Spleen (tissue), 7 donors: Measurements from ENCODE around the gene PLEKHA1.

ENCODE experiments used
- POLR2A ChIP-seq, 3 donors: fragments of 450-650 bp; IDR thresholded peaks; one replicate each; pipeline ENCODE4 v1.5.1; 2017; ENCODE audit warnings: antibody characterized with exemption in 3 of 3, mild to moderate bottlenecking in 1 of 3
- POLR2AphosphoS5 ChIP-seq, 3 donors: sonication (generic); formaldehyde crosslinking; IDR thresholded peaks; one replicate each; pipeline ENCODE4 v1.5.1; 2017; ENCODE audit warnings: antibody characterized with exemption in 3 of 3
- TF ChIP-seq, protein P1 (sequence below), 11 experiments: fragments of 200-600 bp in 7 of 11; fragments of 450-650 bp in 4 of 11; sonication (generic) in 4 of 11; IDR thresholded peaks in 8 of 11; conservative IDR thresholded peaks in 3 of 11; 1 replicate in 7 of 11; 2 replicates in 4 of 11; pipeline versions ENCODE4 v1.4.0 to v1.8.0; 2016 to 2021; ENCODE audit warnings: antibody characterized with exemption in 11 of 11, inconsistent platforms in 4 of 11, mild to moderate bottlenecking in 1 of 11
- donor health status: DM: no; HTN: no; CAD: no; lungs with moderate emphysema.
- donor health status: DM: no; HTN: no; CAD: no.
- donor health status: DM: no; HTN: no; CAD: no.

DNA sequence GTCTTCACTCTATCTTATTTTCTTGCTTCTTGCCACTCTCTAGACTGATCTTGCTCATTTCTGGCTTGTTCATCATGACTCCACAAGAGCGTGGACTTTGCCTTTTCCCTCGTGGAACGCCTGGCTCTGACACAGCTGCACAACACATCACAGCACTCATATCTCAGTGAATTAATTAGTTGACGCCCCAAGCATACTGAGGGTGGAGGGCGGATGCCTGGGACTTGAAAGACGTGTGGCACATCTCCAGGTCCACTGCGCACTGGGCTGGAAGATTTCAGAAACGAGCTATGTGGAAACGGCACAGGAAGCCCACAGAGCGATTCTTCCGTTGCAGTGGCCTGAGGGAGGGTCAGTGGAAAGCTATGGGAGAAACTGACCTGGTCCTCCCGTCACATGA lies 23.6 kb upstream of the PLEKHA1 start:
- TF ChIP-seq POLR2A (IDR thresholded peaks at IDR 0.05) (no peak), POLR2AphosphoS5 (IDR thresholded peaks at IDR 0.05) (no peak)
- TF ChIP-seq, protein P1, sequence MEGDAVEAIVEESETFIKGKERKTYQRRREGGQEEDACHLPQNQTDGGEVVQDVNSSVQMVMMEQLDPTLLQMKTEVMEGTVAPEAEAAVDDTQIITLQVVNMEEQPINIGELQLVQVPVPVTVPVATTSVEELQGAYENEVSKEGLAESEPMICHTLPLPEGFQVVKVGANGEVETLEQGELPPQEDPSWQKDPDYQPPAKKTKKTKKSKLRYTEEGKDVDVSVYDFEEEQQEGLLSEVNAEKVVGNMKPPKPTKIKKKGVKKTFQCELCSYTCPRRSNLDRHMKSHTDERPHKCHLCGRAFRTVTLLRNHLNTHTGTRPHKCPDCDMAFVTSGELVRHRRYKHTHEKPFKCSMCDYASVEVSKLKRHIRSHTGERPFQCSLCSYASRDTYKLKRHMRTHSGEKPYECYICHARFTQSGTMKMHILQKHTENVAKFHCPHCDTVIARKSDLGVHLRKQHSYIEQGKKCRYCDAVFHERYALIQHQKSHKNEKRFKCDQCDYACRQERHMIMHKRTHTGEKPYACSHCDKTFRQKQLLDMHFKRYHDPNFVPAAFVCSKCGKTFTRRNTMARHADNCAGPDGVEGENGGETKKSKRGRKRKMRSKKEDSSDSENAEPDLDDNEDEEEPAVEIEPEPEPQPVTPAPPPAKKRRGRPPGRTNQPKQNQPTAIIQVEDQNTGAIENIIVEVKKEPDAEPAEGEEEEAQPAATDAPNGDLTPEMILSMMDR (IDR thresholded peaks at IDR 0.05 in 8 of 11, conservative IDR thresholded peaks at IDR 0.05 in 3 of 11): no peak
